GM12878 (cell line): ENCODE measurements around the gene HMGXB3. TPM values are rescaled to one million over a fixed set of nuclear protein-coding genes. Genes with fewer than 3 reads are reported as not detected.
A peak's percentile ranks its signal among the peaks of the same experiment; 100 is the strongest.

Experiments
- ATAC-seq: fragments of 200-7000 bp; cut with Tn5 transposase; 3 replicates; pipeline ENCODE4 v1.9.1; 2020; ENCODE audit warnings: mild to moderate bottlenecking, moderate library complexity
- BruUV-seq: library from RNA; stranded (reverse); fragments of 400-500 nt; replicated peaks from 2 replicates; lab custom pipeline; 2021; lab: Mats Ljungman, UMichigan
- CTCF ChIA-PET: fragments of 300-600 bp; sonication (Branson Sonifier 250); formaldehyde crosslinking; extraction: SDS; loops from one replicate; lab custom pipeline; 2021; ENCODE audit warnings: inconsistent platforms; lab: Yijun Ruan, JAX
- POLR2A ChIA-PET: fragments of 350-600 bp; formaldehyde crosslinking; extraction: SDS; loops from one replicate; lab custom pipeline; 2021; ENCODE audit warnings: inconsistent platforms; lab: Charles Lee
- RAD21 ChIA-PET: fragments of 300-600 bp; sonication (Branson Sonifier 250); formaldehyde crosslinking; loops from one replicate; lab custom pipeline; 2023; ENCODE audit warnings: antibody characterized with exemption; ENCODE audit not compliant: unreplicated experiment; lab: Charles Lee
- SMC1A ChIA-PET: fragments of 300-600 bp; sonication (Branson Sonifier 250); formaldehyde crosslinking; loops from one replicate; lab custom pipeline; 2023; ENCODE audit not compliant: unreplicated experiment, uncharacterized antibody; lab: Charles Lee
- DNase-seq: peaks from one replicate; pipeline ENCODE4 v3.0.0-alpha.2; 2011; ENCODE audit warnings: low read depth, low spot score
- FAIRE-seq: peaks from 3 replicates; lab custom pipeline; 2011; peaks lifted over from hg19 to GRCh38; lab: Jason Lieb, UNC
- H2AFZ ChIP-seq: 2 replicates; pipeline ENCODE4 v1.6.0; 2011; ENCODE audit warnings: low read depth, low read length, control low read depth; ENCODE audit not compliant: control insufficient read depth
- H3K27ac ChIP-seq: 2 replicates; pipeline ENCODE4 v1.5.1; 2011; ENCODE audit warnings: control low read depth; ENCODE audit not compliant: control insufficient read depth, insufficient read depth
- H3K27me3 ChIP-seq, 2 experiments: replicated peaks in 1 of 2; 2 replicates each; pipeline versions ENCODE4 v1.6.0 to v1.6.1; 2011; ENCODE audit warnings: low read length in 1 of 2; ENCODE audit not compliant: control insufficient read depth in 2 of 2, insufficient read depth in 2 of 2
- H3K36me3 ChIP-seq, 2 experiments: 2 replicates each; pipeline ENCODE4 v1.5.1; 2011; ENCODE audit warnings: low read length in 1 of 2; ENCODE audit not compliant: control insufficient read depth in 2 of 2, insufficient read depth in 2 of 2
- H3K4me1 ChIP-seq: 2 replicates; pipeline ENCODE4 v1.6.1; 2011; ENCODE audit warnings: mild to moderate bottlenecking, low read length, moderate library complexity, mixed read lengths; ENCODE audit not compliant: control insufficient read depth, insufficient read depth
- H3K4me2 ChIP-seq: 2 replicates; pipeline ENCODE4 v1.6.0; 2011; ENCODE audit warnings: control low read depth; ENCODE audit not compliant: control insufficient read depth, insufficient read depth
- H3K4me3 ChIP-seq: fragments of 200-600 bp; sonication (generic); 2 replicates; pipeline ENCODE4 v1.5.1; 2016
- H3K79me2 ChIP-seq: 2 replicates; pipeline ENCODE4 v1.6.0; 2011; ENCODE audit warnings: low read length; ENCODE audit not compliant: control insufficient read depth, insufficient read depth
- H3K9ac ChIP-seq: 2 replicates; pipeline ENCODE4 v1.8.0; 2011; ENCODE audit warnings: low read length, control low read depth, mixed read lengths; ENCODE audit not compliant: control insufficient read depth, insufficient read depth
- H3K9me3 ChIP-seq: replicated peaks from 3 replicates; pipeline ENCODE4 v1.5.1; 2011; ENCODE audit warnings: mild to moderate bottlenecking, low read length; ENCODE audit not compliant: control insufficient read depth, insufficient read depth
- H4K20me1 ChIP-seq: 2 replicates; pipeline ENCODE4 v1.6.0; 2011; ENCODE audit not compliant: control insufficient read depth, insufficient read depth
- BHLHE40 ChIP-seq, 2 experiments: fragments of 450-650 bp in 1 of 2; IDR thresholded peaks; 2 replicates each; pipeline ENCODE4 v1.6.1; 2011 to 2017; ENCODE audit warnings: low read depth in 2 of 2, borderline replicate concordance in 1 of 2, improper control_type of control experiment in 1 of 2, low read length in 1 of 2, mild to moderate bottlenecking in 1 of 2
- CHD1 ChIP-seq: IDR thresholded peaks from 2 replicates; pipeline ENCODE4 v1.6.1; 2012; ENCODE audit warnings: low read depth, low read length, improper control_type of control experiment
- CUX1 ChIP-seq: IDR thresholded peaks from 2 replicates; pipeline ENCODE4 v1.6.1; 2012; ENCODE audit warnings: improper control_type of control experiment, low read depth, low read length; ENCODE audit not compliant: insufficient replicate concordance
- ETV6 ChIP-seq, 2 experiments: fragments of 450-650 bp in 1 of 2; IDR thresholded peaks in 1 of 2; conservative IDR thresholded peaks in 1 of 2; 2 replicates each; pipeline ENCODE4 v1.6.1; 2014; ENCODE audit warnings: antibody characterized with exemption in 1 of 2, borderline replicate concordance in 1 of 2, low read depth in 1 of 2, mild to moderate bottlenecking in 1 of 2, moderate library complexity in 1 of 2
- GABPA ChIP-seq: IDR thresholded peaks from 2 replicates; pipeline ENCODE4 v1.6.1; 2014; ENCODE audit warnings: antibody characterized with exemption, low read depth, mild to moderate bottlenecking, inconsistent platforms
- MYB ChIP-seq: fragments of 150-350 bp; IDR thresholded peaks from 2 replicates; pipeline ENCODE4 v1.6.1; 2014; ENCODE audit warnings: mild to moderate bottlenecking, low read depth, low read length, borderline replicate concordance
- RELB ChIP-seq: fragments of 450-650 bp; IDR thresholded peaks from 2 replicates; pipeline ENCODE4 v1.6.1; 2017; ENCODE audit warnings: low read depth, mild to moderate bottlenecking, moderate library complexity
- ZNF207 ChIP-seq: fragments of 450-650 bp; IDR thresholded peaks from 2 replicates; pipeline ENCODE4 v1.6.1; 2014; ENCODE audit warnings: antibody characterized with exemption, mild to moderate bottlenecking, borderline replicate concordance
- ZNF592 ChIP-seq: fragments of 450-650 bp; IDR thresholded peaks from 2 replicates; pipeline ENCODE4 v1.6.1; 2017; ENCODE audit warnings: mild to moderate bottlenecking, moderate library complexity
- WGBS: methylation state at CpG from one replicate; pipeline ENCODE4 v1.1.6; 2016; ENCODE audit warnings: low lambda C conversion rate; ENCODE audit not compliant: insufficient replicate concordance, insufficient coverage; ENCODE audit errors: missing lambda C conversion rate; 5-methylcytosine and 5-hydroxymethylcytosine counted together
- in situ Hi-C: fragments of 300-500 bp; cut with MboI; formaldehyde crosslinking; loops from 9 replicates; pipeline ENCODE4 v1.14.3; 2018; ENCODE audit warnings: mixed read lengths
- intact Hi-C: fragments of 100-400 bp; cut with micrococcal nuclease; formaldehyde crosslinking; loops from one replicate; pipeline ENCODE4 v1.14.2; 2022; ENCODE audit not compliant: unreplicated experiment
- polyA plus RNA-seq, 11 experiments: library from polyadenylated mRNA; depleted of rRNA in 4 of 11; unstranded in 6 of 11; stranded (reverse) in 5 of 11; fragments of >200 nt; fragmentation: Nextera tagmentation in 4 of 11; fragmentation: Illumina TruSeq in 1 of 11; extraction: Ambion mirVana in 4 of 11; extraction: Trizol in 1 of 11; gene quantifications; 1 replicate in 1 of 11; 2 replicates in 10 of 11; pipeline versions ENCODE4 v1.2.1 to v1.2.3, GENCODE V29; 2011 to 2016; ENCODE audit warnings: inconsistent platforms in 2 of 11, missing spikeins in 2 of 11, low read depth in 1 of 11
- total RNA-seq, 4 experiments: library from RNA; depleted of rRNA in 3 of 4; stranded (reverse); fragments of >200 nt in 3 of 4; fragmentation: Illumina TruSeq in 1 of 4; extraction: Trizol in 1 of 4; gene quantifications; 2 replicates each; pipeline versions ENCODE4 v1.2.1 to v1.2.3, GENCODE V29; 2013 to 2021

Gene HMGXB3
- total and polyA plus RNA-seq, 10 of the 15 experiments (the other 5 are each of a cell fraction or from before 2014, with no cell fraction given), result 1.00 to 42.2 (median 28.1) TPM

GRCh38 chr5:150066901-150067396 lies 66.4 kb downstream of the HMGXB3 start (continued):
- TF ChIP-seq ZNF592 (no peak), MYB (no peak), ETV6 (conservative IDR thresholded peaks at IDR 0.05 in 1 of 2, IDR thresholded peaks at IDR 0.05 in 1 of 2; ENCODE audit: borderline replicate concordance in 1 of 2, low read depth in 1 of 2) (no peak), ZNF207 (no peak)

- no TSS peak for BruUV-seq
- TF ChIP-seq RELB, result no peak
- no peak for TF ChIP-seq GABPA
- TF ChIP-seq CHD1, result no peak
- TF ChIP-seq BHLHE40 (IDR thresholded peaks at IDR 0.05; ENCODE audit: borderline replicate concordance in 1 of 2, low read depth in 2 of 2, low read length in 1 of 2), result no peak
- TF ChIP-seq CUX1, result no peak
Measured at GRCh38 chr5:150067405-150067960, 66.9 kb downstream of the HMGXB3 start.

More at GRCh38 chr5:150067405-150067960, 66.9 kb downstream of the HMGXB3 start:
- ChIA-PET RAD21 (interaction anchor here (0.8 kb wide), 1 partner anchor 95 kb away, joined by 3 read pairs; no protein-coding TSS in a partner anchor), POLR2A (no interaction called here), CTCF (interaction anchor here (1.8 kb wide), 1 partner anchor 54 kb away, joined by 3 read pairs; no protein-coding TSS in a partner anchor), SMC1A (interaction anchor here (0.5 to 0.7 kb wide), 2 partner anchors 16 to 38 kb away, joined by 3 read pairs; no protein-coding TSS in a partner anchor)
- in situ Hi-C loops (no loop called here), intact Hi-C loops (no loop called here)
- Histone ChIP-seq H3K79me2 (no peaks in the 10 kb centered on the region), H4K20me1 (no peaks in the 10 kb centered on the region), H3K27ac (no peak overlapping the region), H3K4me1 (no peaks in the 10 kb centered on the region), H3K9ac (no peak overlapping the region), H3K4me3 (no peak overlapping the region), H3K9me3 (no peaks in the 10 kb centered on the region), H3K27me3 (no peaks in the 10 kb centered on the region; a peak in 1 of 4 replicates), H3K36me3 (no peaks in the 10 kb centered on the region), H3K4me2 (no peak overlapping the region), H2AFZ (no peak overlapping the region)
- FAIRE-seq (peak; percentile 7), DNase-seq (no peak), ATAC-seq (peak; percentile 15)
- 22% methylated on average over 6 of the region's 6 CpGs for WGBS
